Natural killer cell (primary cell): ENCODE results near the gene TM2D1. TPM values are rescaled to one million over a fixed set of nuclear protein-coding genes. Genes with fewer than 3 reads are reported as not detected.

ENCODE experiments used
- ATAC-seq, 3 donors: fragments of 150-1000 bp in 2 of 3; fragments of 200-7000 bp in 1 of 3; cut with Tn5 transposase; 1 replicate in 1 of 3; 2 replicates in 2 of 3; pipeline ENCODE4 v1.10.0; 2021; ENCODE audit warnings: mild to moderate bottlenecking in 2 of 3, moderate library complexity in 2 of 3
- DNase-seq, 2 donors: peaks; one replicate each; pipeline versions ENCODE4 v3.0.0 to v3.0.0-alpha.2; 2013 to 2021; ENCODE audit warnings: mixed read lengths in 1 of 2
- H3K27ac ChIP-seq: one replicate; pipeline ENCODE4 v1.5.1; 2013; ENCODE audit warnings: mild to moderate bottlenecking, low read length
- H3K27me3 ChIP-seq: one replicate; pipeline ENCODE4 v1.6.1; 2013; ENCODE audit warnings: low read length; ENCODE audit not compliant: control insufficient read depth, insufficient read depth
- H3K36me3 ChIP-seq: one replicate; pipeline ENCODE4 v1.6.1; 2013; ENCODE audit warnings: low read length; ENCODE audit not compliant: control insufficient read depth, insufficient read depth
- H3K4me1 ChIP-seq: one replicate; pipeline ENCODE4 v1.6.1; 2013; ENCODE audit warnings: low read length; ENCODE audit not compliant: control insufficient read depth, insufficient read depth
- H3K4me3 ChIP-seq: one replicate; pipeline ENCODE4 v1.5.1; 2013; ENCODE audit warnings: low read length
- H3K9me3 ChIP-seq: one replicate; pipeline ENCODE4 v1.6.1; 2013; ENCODE audit warnings: low read length; ENCODE audit not compliant: control insufficient read depth, insufficient read depth
- H3K27ac Mint-ChIP-seq, 2 donors: one replicate each; pipeline ENCODE4 v1.8.0; 2022; ENCODE audit warnings: mild to moderate bottlenecking in 2 of 2, mixed read lengths in 2 of 2, moderate library complexity in 1 of 2
- H3K27me3 Mint-ChIP-seq, 2 donors: one replicate each; pipeline ENCODE4 v1.8.0; 2022; ENCODE audit warnings: low read depth in 2 of 2, mixed read lengths in 2 of 2
- H3K36me3 Mint-ChIP-seq: one replicate; pipeline ENCODE4 v1.8.0; 2022; ENCODE audit warnings: mixed read lengths
- H3K4me1 Mint-ChIP-seq, 2 donors: one replicate each; pipeline ENCODE4 v1.8.0; 2022; ENCODE audit warnings: mixed read lengths in 2 of 2
- H3K4me3 Mint-ChIP-seq: one replicate; pipeline ENCODE4 v1.8.0; 2022; ENCODE audit warnings: mild to moderate bottlenecking, moderate library complexity, mixed read lengths
- H3K9me3 Mint-ChIP-seq, 2 donors: one replicate each; pipeline ENCODE4 v1.8.0; 2022; ENCODE audit warnings: mixed read lengths in 2 of 2
- CTCF ChIP-seq: fragments of 200-600 bp; IDR thresholded peaks from one replicate; pipeline ENCODE4 v1.8.0; 2022; ENCODE audit warnings: antibody characterized with exemption
- WGBS: methylation state at CpG from one replicate; pipeline ENCODE4 v1.1.7; 2013; ENCODE audit warnings: missing lambda C conversion rate; ENCODE audit not compliant: insufficient coverage; 5-methylcytosine and 5-hydroxymethylcytosine counted together
- intact Hi-C: fragments of 100-400 bp; cut with micrococcal nuclease; formaldehyde crosslinking; loops from one replicate; pipeline ENCODE4 v1.14.2; 2022
- total RNA-seq, 4 donors: library from RNA; stranded (reverse); fragments of 120-200 nt in 1 of 4; gene quantifications; one replicate each; pipeline versions ENCODE4 v1.2.3 to v1.2.4, GENCODE V29; 2013 to 2022

The TM2D1 gene
- total RNA-seq, 3 donors from 2014 or later (not counting 1 experiment from before 2014, with no cell fraction given): 24.7 to 34.2 (median 26.4) TPM

DNA sequence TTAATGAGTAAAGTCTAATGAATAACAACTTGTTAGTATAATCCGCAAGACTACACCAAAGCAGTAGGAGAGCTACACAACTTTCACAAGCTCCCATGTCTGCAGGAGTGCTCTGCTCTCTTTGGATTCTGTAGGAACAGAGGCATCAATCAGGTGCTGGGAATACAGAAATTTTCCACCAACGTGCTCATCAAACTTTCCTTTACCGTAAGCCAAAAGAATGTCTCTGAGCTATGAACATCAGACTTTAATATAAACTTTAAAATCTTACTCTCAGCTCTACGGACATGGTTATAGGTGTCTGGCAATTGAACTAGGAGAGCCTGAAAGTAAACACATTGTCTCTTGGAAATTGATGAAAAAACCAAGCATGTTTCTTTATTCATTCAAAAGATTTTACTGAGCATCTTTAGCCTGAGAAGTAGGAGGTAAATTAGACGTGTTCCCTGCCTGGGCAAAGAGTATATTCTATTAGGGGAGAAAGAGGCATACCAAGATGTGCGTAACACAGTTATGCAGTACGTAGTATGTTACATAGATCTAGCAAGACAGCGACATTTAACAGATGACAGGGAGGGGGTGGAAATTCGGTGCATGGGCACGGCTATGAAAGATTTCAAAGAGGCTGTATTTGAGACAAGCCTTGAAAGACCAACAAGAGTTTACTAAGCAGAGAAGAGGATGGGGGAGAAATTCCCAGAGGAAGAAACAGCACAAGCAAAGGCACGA is 85.2 kb downstream of the TM2D1 start:
- H3K9me3 ChIP-seq: no peaks in the 10 kb centered on the region
- no peaks in the 10 kb centered on the region for H3K27me3 ChIP-seq
- no peak overlapping the region for H3K4me3 Mint-ChIP-seq
- no peak for ATAC-seq
- no peak for TF ChIP-seq CTCF
- DNase-seq: no peak
- intact Hi-C loops: loop anchor here (5.0 kb wide), 1 partner anchor 587 kb away; no protein-coding TSS in a partner anchor
- 96% methylated on average over 10 of the region's 11 CpGs for WGBS
- no peaks in the 10 kb centered on the region for H3K36me3 Mint-ChIP-seq
- no peak overlapping the region for H3K27ac Mint-ChIP-seq
- peaks cover 11 to 12% of the 10 kb centered on the region in 2 donors for H3K4me1 Mint-ChIP-seq
- H3K36me3 ChIP-seq: no peaks in the 10 kb centered on the region
- no peak overlapping the region for H3K27ac ChIP-seq
- H3K27me3 Mint-ChIP-seq: peaks cover 11 to 20% of the 10 kb centered on the region in 2 donors
- H3K9me3 Mint-ChIP-seq: no peaks in the 10 kb centered on the region
- H3K4me3 ChIP-seq: no peak overlapping the region
- H3K4me1 ChIP-seq: peaks cover 4% of the 10 kb centered on the region

GRCh38 chr1:61638911-61639605 is 85.9 kb downstream of the TM2D1 start:
- Mint-ChIP-seq H3K36me3 (no peaks in the 10 kb centered on the region), H3K27ac (no peak overlapping the region), H3K9me3 (no peaks in the 10 kb centered on the region), H3K4me3 (no peak overlapping the region), H3K27me3 (peaks cover 14 to 20% of the 10 kb centered on the region in 2 donors), H3K4me1 (peaks cover 11 to 12% of the 10 kb centered on the region in 2 donors)
- H3K27me3 ChIP-seq: no peaks in the 10 kb centered on the region
- peaks cover 4% of the 10 kb centered on the region for H3K4me1 ChIP-seq
- ATAC-seq (no peak), DNase-seq (no peak)
- H3K27ac ChIP-seq: no peak overlapping the region
- H3K9me3 ChIP-seq: no peaks in the 10 kb centered on the region
- H3K36me3 ChIP-seq: no peaks in the 10 kb centered on the region
- no peak for TF ChIP-seq CTCF
- no peak overlapping the region for H3K4me3 ChIP-seq
- WGBS: 83% methylated on average over 3 of the region's 3 CpGs
- intact Hi-C loops: no loop called here

DNA sequence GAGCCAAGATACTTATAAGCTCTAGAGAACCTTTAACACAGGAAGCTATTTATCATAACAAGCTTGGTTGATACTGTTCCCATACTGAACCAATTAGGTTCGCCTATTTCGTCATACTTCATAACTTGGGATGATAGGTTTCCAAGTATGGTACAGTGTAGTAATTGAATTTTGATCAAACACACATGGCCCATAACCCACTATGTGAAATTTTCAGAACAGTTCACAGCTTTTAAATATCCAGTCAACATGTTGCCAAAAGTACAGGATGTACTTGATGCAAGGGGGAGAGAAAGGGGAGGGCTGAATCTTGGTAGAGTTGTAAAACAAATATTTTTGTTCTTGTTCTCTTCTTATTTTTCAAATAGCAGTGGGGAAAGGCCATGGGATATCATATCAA is 86.6 kb downstream of the TM2D1 start:
- peaks cover 11 to 12% of the 10 kb centered on the region in 2 donors for H3K4me1 Mint-ChIP-seq

More for the DNA sequence above, 86.6 kb downstream of the TM2D1 start:
- Histone ChIP-seq H3K27me3 (no peaks in the 10 kb centered on the region), H3K4me1 (peaks cover 4% of the 10 kb centered on the region), H3K9me3 (no peaks in the 10 kb centered on the region), H3K4me3 (no peak overlapping the region), H3K27ac (no peak overlapping the region), H3K36me3 (no peaks in the 10 kb centered on the region)
- no peak for DNase-seq
- no peak for ATAC-seq
- Mint-ChIP-seq H3K36me3 (no peaks in the 10 kb centered on the region), H3K4me3 (no peak overlapping the region), H3K27me3 (peaks cover 14 to 20% of the 10 kb centered on the region in 2 donors), H3K27ac (no peak overlapping the region), H3K9me3 (no peaks in the 10 kb centered on the region)
- no peak for TF ChIP-seq CTCF
- no CpG with 5 or more reads among the region's 2 CpGs for WGBS
- intact Hi-C loops: no loop called here
